Measurements from ENCODE around the gene NYNRIN.

GRCh38 chr14:24415421-24416253, 16.8 kb downstream of the NYNRIN start:
- TF ChIP-seq POLR2A (IDR thresholded peaks at IDR 0.05; ENCODE audit: low read depth, low read length) (no peak), TAF1 (IDR thresholded peaks at IDR 0.05; ENCODE audit: borderline replicate concordance, low read depth, low read length) (no peak), POLR2AphosphoS5 (IDR thresholded peaks at IDR 0.05; ENCODE audit: low read depth, low read length) (no peak)
